COLO668 (cell line): ENCODE data around the gene ARHGAP29.

Source experiments
- DNase-seq: peaks from one replicate; lab custom pipeline; 2025; ENCODE audit not compliant: unreplicated experiment; lab: John Stamatoyannopoulos, UW

The ARHGAP29 gene

GRCh38 chr1:94125551-94126514 lies 111.6 kb downstream of the ARHGAP29 start:
- DNase-seq: peak; percentile 51

GRCh38 chr1:94124538-94124937 lies 112.8 kb downstream of the ARHGAP29 start:
- no peak for DNase-seq

GRCh38 chr1:94122201-94122970 lies 115.0 kb downstream of the ARHGAP29 start:
- DNase-seq: no peak
